Measurements from ENCODE around the gene DUS1L. TPM values are rescaled to one million over a fixed set of nuclear protein-coding genes. Genes with fewer than 3 reads are reported as not detected.

Gene DUS1L
- total RNA-seq, 1 experiment from 2014 or later = 176 TPM

- ATAC-seq (no peak), DNase-seq (ENCODE audit: low read depth, low spot score) (no peak)
- ChIA-PET RAD21 (ENCODE audit: low non-redundant PET in 1 of 2, low total read pairs in 2 of 2, uncharacterized antibody in 2 of 2, unreplicated experiment in 2 of 2) (interaction anchor here (0.9 to 5.3 kb wide), 5 partner anchors 18 to 62 kb away, joined by 3 to 50 read pairs (median 3); partner anchors contain the start of gene NOTUM (in 2 of the 2)), CTCF (interaction anchor here (0.8 to 5.3 kb wide), 15 partner anchors 9 to 346 kb away, joined by 3 to 151 read pairs (median 8); partner anchors contain the start of genes ARHGDIA, DCXR, MAFG and NOTUM), POLR2A (interaction anchor here (1.0 to 1.9 kb wide), 3 partner anchors 49 to 91 kb away, joined by 3 to 6 read pairs (median 4); no protein-coding TSS in a partner anchor)
- Histone ChIP-seq H2AFZ (ENCODE audit: low read depth, low read length, poor library complexity, severe bottlenecking) (no peak overlapping the region), H3K4me2 (ENCODE audit: low read length) (peak overlapping the region; percentile 80), H3K9me2 (ENCODE audit: insufficient read depth) (no peaks in the 10 kb centered on the region), H3K4me1 (ENCODE audit: control insufficient read depth in 1 of 2, insufficient read depth in 2 of 2, low read length in 2 of 2) (peaks cover 29 to 47% of the 10 kb centered on the region in 2 experiments), H4K20me1 (ENCODE audit: insufficient read depth) (peaks cover 4% of the 10 kb centered on the region; the same call in 1 of the 2 replicates), H3K79me2 (ENCODE audit: insufficient read depth, low read length) (peaks cover 46% of the 10 kb centered on the region), H3K36me3 (ENCODE audit: control insufficient read depth in 1 of 2, insufficient read depth in 2 of 2, low read length in 2 of 2) (peaks cover 0 to 10% of the 10 kb centered on the region in 2 experiments; a peak in 1 of 4 replicates), H3K9me3 (ENCODE audit: control insufficient read depth in 1 of 2, insufficient read depth in 1 of 2, low read depth in 1 of 2, low read length in 2 of 2) (no peaks in the 10 kb centered on the region), H3K9ac (ENCODE audit: low read length) (peak overlapping the region; percentile 98), H3K4me3 (replicated peaks in 1 of 2; ENCODE audit: low read depth in 1 of 2, low read length in 2 of 2) (peak overlapping the region; percentile 84 to 100), H3K27ac (ENCODE audit: low read depth, low read length) (peak overlapping the region; percentile 96), H3K27me3 (ENCODE audit: insufficient read depth, low read length) (no peaks in the 10 kb centered on the region)
- no peak for TF ChIP-seq SRF (IDR thresholded peaks at IDR 0.05; ENCODE audit: low read depth)
- no peak for TF ChIP-seq JUND (IDR thresholded peaks at IDR 0.05)
- no peak for TF ChIP-seq RAD21 (IDR thresholded peaks at IDR 0.05; ENCODE audit: low read depth)
- no peak for TF ChIP-seq CBX3 (IDR thresholded peaks at IDR 0.05; ENCODE audit: low read depth)
- TF ChIP-seq FOSL1 (IDR thresholded peaks at IDR 0.05; ENCODE audit: low read depth) = no peak
- TF ChIP-seq EGR1 (IDR thresholded peaks at IDR 0.05; ENCODE audit: low read depth) = no peak
- TF ChIP-seq ELF1 (IDR thresholded peaks at IDR 0.05; ENCODE audit: borderline replicate concordance, low read depth) = no peak
- TF ChIP-seq, protein P1, sequence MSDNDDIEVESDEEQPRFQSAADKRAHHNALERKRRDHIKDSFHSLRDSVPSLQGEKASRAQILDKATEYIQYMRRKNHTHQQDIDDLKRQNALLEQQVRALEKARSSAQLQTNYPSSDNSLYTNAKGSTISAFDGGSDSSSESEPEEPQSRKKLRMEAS (IDR thresholded peaks at IDR 0.05) = no peak; the same call in 1 of the 2 replicates
- no peak for TF ChIP-seq SIN3A (IDR thresholded peaks at IDR 0.05; ENCODE audit: low read depth)
- no peak for TF ChIP-seq TCF7L2 (IDR thresholded peaks at IDR 0.05; ENCODE audit: borderline replicate concordance, extremely low read depth, insufficient read depth, insufficient read length)
- TF ChIP-seq SP1 (IDR thresholded peaks at IDR 0.05; ENCODE audit: low read depth) = no peak
- TF ChIP-seq ZFX (IDR thresholded peaks at IDR 0.05) = no peak
- intact Hi-C loops (cut with micrococcal nuclease) = loop anchor here (1.0 to 5.0 kb wide), 5 partner anchors 19 to 730 kb away; partner anchors contain the start of genes PCYT2 and TBCD
- no TSS peak for BruUV-seq (replicated peaks)
These were observed 43.7 kb downstream of the DUS1L start for GRCh38 chr17:82021900-82022309.
